Panc1 (cell line): ENCODE results near the gene FBLN2.

Source experiments
- CTCF ChIP-seq: fragments of 450-650 bp; IDR thresholded peaks from 2 replicates; pipeline ENCODE4 v1.5.1; 2017; ENCODE audit warnings: mild to moderate bottlenecking
- POLR2AphosphoS5 ChIP-seq: IDR thresholded peaks from 2 replicates; pipeline ENCODE4 v1.6.1; 2012; ENCODE audit warnings: mild to moderate bottlenecking, low read depth, low read length, moderate library complexity
- REST ChIP-seq, 2 experiments: IDR thresholded peaks; 2 replicates each; pipeline ENCODE4 v1.6.1; 2011 to 2012; ENCODE audit warnings: low read depth in 2 of 2, control low read depth in 1 of 2, low read length in 1 of 2, mild to moderate bottlenecking in 1 of 2, moderate library complexity in 1 of 2; ENCODE audit not compliant: insufficient read depth in 1 of 2

- no peak for TF ChIP-seq POLR2AphosphoS5
- TF ChIP-seq CTCF, result no peak
- no peak for TF ChIP-seq REST (IDR thresholded peaks at IDR 0.05; ENCODE audit: insufficient read depth in 1 of 2, low read depth in 2 of 2, low read length in 1 of 2)
Measured at GRCh38 chr3:13588993-13589392, 40.1 kb downstream of the FBLN2 start.
